Measurements from ENCODE around the gene STRIP2.

STRIP2 gene

GRCh38 chr7:129433847-129434674 is at the start of gene STRIP2:
STRIP2 (plus strand) TSS chr7:129434432; CDS start chr7:129434473, 41 bp downstream.
- no peak for TF ChIP-seq HDGF (IDR thresholded peaks at IDR 0.05; ENCODE audit: borderline replicate concordance)
- no peak for TF ChIP-seq CTBP1 (IDR thresholded peaks at IDR 0.05; ENCODE audit: borderline replicate concordance)
- no peak for TF ChIP-seq PKNOX1 (IDR thresholded peaks at IDR 0.05)
- no peak for TF ChIP-seq TARDBP (IDR thresholded peaks at IDR 0.05)
- no peak for TF ChIP-seq FOXK2 (IDR thresholded peaks at IDR 0.05)
- peak; percentile 57; the same call in 1 of the 2 replicates for TF ChIP-seq SP1 (IDR thresholded peaks at IDR 0.05)
- TF ChIP-seq FOXM1 (IDR thresholded peaks at IDR 0.05; ENCODE audit: borderline replicate concordance), result no peak
- no peak for TF ChIP-seq SUZ12 (IDR thresholded peaks at IDR 0.05)
- TF ChIP-seq ARNT (IDR thresholded peaks at IDR 0.05), result no peak
- TF ChIP-seq L3MBTL2 (conservative IDR thresholded peaks at IDR 0.05), result peak; percentile 81
- TF ChIP-seq LEF1 (IDR thresholded peaks at IDR 0.05; ENCODE audit: borderline replicate concordance), result no peak
- peak; percentile 91 for DNase-seq (ENCODE audit: extremely low spot score)
- ChIA-PET POLR2A (interaction anchor here (0.7 to 2.4 kb wide), 8 partner anchors 9 to 64 kb away, joined by 3 to 7 read pairs (median 3); no protein-coding TSS in a partner anchor), CTCF (interaction anchor here (0.7 to 1.4 kb wide), 6 partner anchors 20 to 201 kb away, joined by 3 to 6 read pairs (median 4); no protein-coding TSS in a partner anchor)

GRCh38 chr7:129385116-129385515 is 49.1 kb upstream of the STRIP2 start:
- TF ChIP-seq FOXK2 (IDR thresholded peaks at IDR 0.05) (no peak), SP1 (IDR thresholded peaks at IDR 0.05) (no peak), BHLHE40 (IDR thresholded peaks at IDR 0.05; ENCODE audit: borderline replicate concordance) (no peak), L3MBTL2 (conservative IDR thresholded peaks at IDR 0.05) (no peak)
- POLR2A ChIA-PET, result no interaction called here

GRCh38 chr7:129385598-129385997 is 48.6 kb upstream of the STRIP2 start:
- TF ChIP-seq SUZ12 (IDR thresholded peaks at IDR 0.05) (no peak), HDGF (IDR thresholded peaks at IDR 0.05; ENCODE audit: borderline replicate concordance) (no peak), FOXA1 (IDR thresholded peaks at IDR 0.05) (no peak), LEF1 (IDR thresholded peaks at IDR 0.05; ENCODE audit: borderline replicate concordance) (no peak), ELF4 (IDR thresholded peaks at IDR 0.05) (no peak), L3MBTL2 (conservative IDR thresholded peaks at IDR 0.05) (no peak), ARNT (IDR thresholded peaks at IDR 0.05) (no peak), TARDBP (IDR thresholded peaks at IDR 0.05) (no peak), SP1 (IDR thresholded peaks at IDR 0.05) (no peak), PKNOX1 (IDR thresholded peaks at IDR 0.05) (no peak), ZNF384 (IDR thresholded peaks at IDR 0.05) (no peak)
- ChIA-PET POLR2A (no interaction called here), CTCF (interaction anchor here (1.9 kb wide), 1 partner anchor 9 kb away, joined by 9 read pairs; no protein-coding TSS in a partner anchor)
- DNase-seq (ENCODE audit: extremely low spot score), result no peak

More at GRCh38 chr7:129385116-129385515, 49.1 kb upstream of the STRIP2 start:
- DNase-seq (ENCODE audit: extremely low spot score), result no peak
- CTCF ChIA-PET, result interaction anchor here (0.8 to 1.9 kb wide), 2 partner anchors 9 to 18 kb away, joined by 3 to 9 read pairs; no protein-coding TSS in a partner anchor

GRCh38 chr7:129386506-129386905 is 47.7 kb upstream of the STRIP2 start:
- ChIA-PET CTCF (interaction anchor here (1.2 to 1.3 kb wide), 2 partner anchors 9 to 10 kb away, joined by 3 to 7 read pairs; no protein-coding TSS in a partner anchor), POLR2A (no interaction called here)
- no peak for DNase-seq (ENCODE audit: extremely low spot score)
- TF ChIP-seq TARDBP (IDR thresholded peaks at IDR 0.05) (no peak), HDGF (IDR thresholded peaks at IDR 0.05; ENCODE audit: borderline replicate concordance) (no peak), SP1 (IDR thresholded peaks at IDR 0.05) (no peak), LEF1 (IDR thresholded peaks at IDR 0.05; ENCODE audit: borderline replicate concordance) (no peak), ARNT (IDR thresholded peaks at IDR 0.05) (no peak), FOXA1 (IDR thresholded peaks at IDR 0.05) (no peak)

- CTCF ChIA-PET, result interaction anchor here (1.1 to 1.3 kb wide), 3 partner anchors 10 to 17 kb away, joined by 3 to 7 read pairs (median 3); no protein-coding TSS in a partner anchor
- no peak for DNase-seq (ENCODE audit: extremely low spot score)
- TF ChIP-seq L3MBTL2 (conservative IDR thresholded peaks at IDR 0.05) (no peak), ZNF384 (IDR thresholded peaks at IDR 0.05) (no peak), SUZ12 (IDR thresholded peaks at IDR 0.05) (no peak), NFRKB (IDR thresholded peaks at IDR 0.05) (no peak), LEF1 (IDR thresholded peaks at IDR 0.05; ENCODE audit: borderline replicate concordance) (no peak), TARDBP (IDR thresholded peaks at IDR 0.05) (no peak), CTBP1 (IDR thresholded peaks at IDR 0.05; ENCODE audit: borderline replicate concordance) (no peak), ARNT (IDR thresholded peaks at IDR 0.05) (no peak), SP1 (IDR thresholded peaks at IDR 0.05) (no peak), BHLHE40 (IDR thresholded peaks at IDR 0.05; ENCODE audit: borderline replicate concordance) (no peak), HDGF (IDR thresholded peaks at IDR 0.05; ENCODE audit: borderline replicate concordance) (no peak), FOXA1 (IDR thresholded peaks at IDR 0.05) (no peak), FOXK2 (IDR thresholded peaks at IDR 0.05) (no peak), PKNOX1 (IDR thresholded peaks at IDR 0.05) (no peak), ELF4 (IDR thresholded peaks at IDR 0.05) (no peak), FOXM1 (IDR thresholded peaks at IDR 0.05; ENCODE audit: borderline replicate concordance) (no peak)
- POLR2A ChIA-PET, result no interaction called here
Observed at GRCh38 chr7:129387537-129387936, 46.7 kb upstream of the STRIP2 start.

All from HEK293T (cell line).